H1 (cell line): Measurements from ENCODE around the gene EDEM2. TPM values are rescaled to one million over a fixed set of nuclear protein-coding genes. Genes with fewer than 3 reads are reported as not detected.
"Not testable (repeated sequence)": the region's sequence is repeated elsewhere in the genome, so short reads cannot be mapped to it uniquely, and the experiment has no call there.

Experiments used
- CTCF ChIA-PET: fragments of 300-600 bp; sonication (Branson Sonifier 250); formaldehyde crosslinking; loops from one replicate; lab custom pipeline; 2021; ENCODE audit not compliant: partially characterized antibody; lab: Charles Lee
- POLR2A ChIA-PET: fragments of 300-600 bp; sonication (Branson Sonifier 250); formaldehyde crosslinking; loops from one replicate; lab custom pipeline; 2021; ENCODE audit warnings: inconsistent platforms; ENCODE audit not compliant: partially characterized antibody; lab: Charles Lee
- DNase-seq, 2 experiments: peaks; one replicate each; pipeline versions ENCODE4 v3.0.0 to v3.0.0-alpha.2; 2010 to 2022; ENCODE audit warnings: low spot score in 2 of 2, low read depth in 1 of 2, mixed read lengths in 1 of 2
- FAIRE-seq: peaks from 2 replicates; lab custom pipeline; 2011; peaks lifted over from hg19 to GRCh38; lab: Jason Lieb, UNC
- H2AFZ ChIP-seq: 2 replicates; pipeline ENCODE4 v1.8.1; 2012; ENCODE audit warnings: low read length, inconsistent platforms
- H2AK5ac ChIP-seq: 2 replicates; pipeline ENCODE4 v1.6.1; 2013; ENCODE audit warnings: low read depth, low read length
- H2BK120ac ChIP-seq: replicated peaks from 2 replicates; pipeline ENCODE3; 2013; ENCODE audit warnings: low read depth, low read length, inconsistent platforms
- H2BK12ac ChIP-seq: 2 replicates; pipeline ENCODE4 v1.6.1; 2013; ENCODE audit warnings: low read depth, low read length
- H2BK15ac ChIP-seq: 2 replicates; pipeline ENCODE4 v1.6.1; 2013; ENCODE audit warnings: low read length
- H2BK20ac ChIP-seq: 2 replicates; pipeline ENCODE4 v1.6.1; 2013; ENCODE audit warnings: low read length
- H2BK5ac ChIP-seq: 2 replicates; pipeline ENCODE4 v1.6.1; 2013; ENCODE audit warnings: low read depth, low read length
- H3K14ac ChIP-seq: 2 replicates; pipeline ENCODE4 v1.6.1; 2013; ENCODE audit warnings: inconsistent platforms; ENCODE audit not compliant: insufficient read length
- H3K18ac ChIP-seq: 2 replicates; pipeline ENCODE4 v1.6.1; 2013; ENCODE audit warnings: low read length; ENCODE audit errors: extremely low read depth
- H3K23ac ChIP-seq: 2 replicates; pipeline ENCODE4 v1.6.1; 2013; ENCODE audit warnings: inconsistent platforms; ENCODE audit not compliant: insufficient read length
- H3K23me2 ChIP-seq: 2 replicates; pipeline ENCODE4 v1.6.1; 2013; ENCODE audit warnings: low read depth, low read length
- H3K27ac ChIP-seq: 2 replicates; pipeline ENCODE4 v1.6.1; 2011; ENCODE audit warnings: low read depth, low read length, inconsistent platforms
- H3K27me3 ChIP-seq, 4 experiments: replicated peaks in 1 of 4; 1 replicate in 1 of 4; 2 replicates in 3 of 4; pipeline versions ENCODE4 v1.6.1 to v1.8.1; 2011 to 2013; ENCODE audit warnings: low read length in 3 of 4, mild to moderate bottlenecking in 3 of 4, inconsistent platforms in 2 of 4, mixed read lengths in 2 of 4, moderate library complexity in 1 of 4; ENCODE audit not compliant: control insufficient read depth in 3 of 4, insufficient read depth in 3 of 4; ENCODE audit errors: extremely low read depth in 1 of 4
- H3K36me3 ChIP-seq, 4 experiments: 2 replicates each; pipeline versions ENCODE4 v1.6.1 to v1.8.1; 2011 to 2013; ENCODE audit warnings: mild to moderate bottlenecking in 4 of 4, low read length in 3 of 4, moderate library complexity in 2 of 4, control low read depth in 1 of 4, inconsistent platforms in 1 of 4; ENCODE audit not compliant: insufficient read depth in 4 of 4, control insufficient read depth in 2 of 4
- H3K4ac ChIP-seq: replicated peaks from 2 replicates; pipeline ENCODE3; 2013; ENCODE audit warnings: low read length, low read depth, mixed read lengths, inconsistent platforms; ENCODE audit not compliant: insufficient read length
- H3K4me1 ChIP-seq, 4 experiments: replicated peaks in 1 of 4; 1 replicate in 1 of 4; 2 replicates in 3 of 4; pipeline versions ENCODE4 v1.6.1 to v1.8.1; 2011 to 2013; ENCODE audit warnings: low read length in 3 of 4, inconsistent platforms in 2 of 4, mixed read lengths in 1 of 4; ENCODE audit not compliant: insufficient read depth in 4 of 4, control insufficient read depth in 3 of 4
- H3K4me2 ChIP-seq, 2 experiments: 2 replicates each; pipeline versions ENCODE4 v1.6.1 to v1.8.1; 2011 to 2013; ENCODE audit warnings: low read depth in 2 of 2, low read length in 2 of 2, control low read depth in 1 of 2, inconsistent platforms in 1 of 2, mild to moderate bottlenecking in 1 of 2; ENCODE audit not compliant: insufficient read depth in 1 of 2
- H3K4me3 ChIP-seq, 4 experiments: fragments of 200-600, 300-600 bp in 1 of 4; sonication (generic), shearing (Covaris generic), sonication (Bioruptor Twin) in 1 of 4; 2 replicates each; pipeline versions ENCODE4 v1.5.1 to v1.8.1; 2011 to 2016; ENCODE audit warnings: low read length in 4 of 4, low read depth in 3 of 4, control low read depth in 2 of 4, inconsistent platforms in 2 of 4, mild to moderate bottlenecking in 2 of 4, mixed read lengths in 1 of 4, moderate library complexity in 1 of 4; ENCODE audit not compliant: insufficient read depth in 2 of 4; ENCODE audit errors: extremely low read depth in 1 of 4
- H3K56ac ChIP-seq: replicated peaks from 2 replicates; pipeline ENCODE3; 2013; ENCODE audit warnings: low read depth, mild to moderate bottlenecking, mixed read lengths, low read length, inconsistent platforms; ENCODE audit not compliant: insufficient read length
- H3K79me1 ChIP-seq: 2 replicates; pipeline ENCODE4 v1.6.1; 2013; ENCODE audit warnings: low read depth, low read length, control low read depth
- H3K79me2 ChIP-seq, 2 experiments: 2 replicates each; pipeline versions ENCODE4 v1.6.1 to v1.8.1; 2012 to 2013; ENCODE audit warnings: low read length in 2 of 2, mild to moderate bottlenecking in 2 of 2, inconsistent platforms in 1 of 2; ENCODE audit not compliant: insufficient read depth in 2 of 2, control insufficient read depth in 1 of 2
- H3K9ac ChIP-seq, 4 experiments: replicated peaks in 1 of 4; 1 replicate in 1 of 4; 2 replicates in 3 of 4; pipeline versions ENCODE4 v1.6.1 to v1.8.1; 2011 to 2013; ENCODE audit warnings: low read depth in 3 of 4, low read length in 3 of 4, control low read depth in 2 of 4, mild to moderate bottlenecking in 2 of 4, moderate library complexity in 2 of 4, inconsistent platforms in 1 of 4; ENCODE audit errors: extremely low read depth in 1 of 4
- H3K9me3 ChIP-seq, 2 experiments: 2 replicates each; pipeline versions ENCODE4 v1.6.1 to v1.8.1; 2012 to 2013; ENCODE audit warnings: mild to moderate bottlenecking in 2 of 2, moderate library complexity in 2 of 2, control low read depth in 1 of 2, inconsistent platforms in 1 of 2, low read depth in 1 of 2, low read length in 1 of 2, mixed read lengths in 1 of 2; ENCODE audit not compliant: insufficient read depth in 2 of 2
- H4K20me1 ChIP-seq, 2 experiments: replicated peaks in 1 of 2; 2 replicates each; pipeline versions ENCODE3 to v1.8.1; 2011 to 2013; ENCODE audit warnings: inconsistent platforms in 2 of 2, low read length in 2 of 2, mild to moderate bottlenecking in 1 of 2; ENCODE audit not compliant: insufficient read depth in 2 of 2, control insufficient read depth in 1 of 2
- H4K5ac ChIP-seq: 2 replicates; pipeline ENCODE4 v1.6.1; 2013; ENCODE audit warnings: low read length, low read depth, mixed read lengths, inconsistent platforms; ENCODE audit not compliant: insufficient read length
- H4K8ac ChIP-seq: 2 replicates; pipeline ENCODE4 v1.8.0; 2013; ENCODE audit warnings: mild to moderate bottlenecking, moderate library complexity, low read length, inconsistent platforms; ENCODE audit not compliant: insufficient read depth; ENCODE audit errors: extremely low read depth
- H4K91ac ChIP-seq: replicated peaks from 2 replicates; pipeline ENCODE3; 2013; ENCODE audit warnings: low read length, mixed read lengths, inconsistent platforms; ENCODE audit not compliant: insufficient read length
- WGBS, 2 experiments: shearing (Covaris generic) in 1 of 2; methylation state at CpG; one replicate each; pipeline versions ENCODE4 v1.1.6 to v1.1.7; 2013 to 2015; ENCODE audit warnings: low lambda C conversion rate in 2 of 2, mixed read lengths in 2 of 2, inconsistent platforms in 1 of 2, low coverage in 1 of 2, missing lambda C conversion rate in 1 of 2; ENCODE audit not compliant: insufficient replicate concordance in 2 of 2, insufficient coverage in 1 of 2, insufficient read length in 1 of 2; ENCODE audit errors: extremely low coverage in 1 of 2, missing lambda C conversion rate in 1 of 2; 5-methylcytosine and 5-hydroxymethylcytosine counted together
- polyA plus RNA-seq, 7 experiments: library from polyadenylated mRNA; depleted of rRNA in 3 of 7; stranded (reverse) in 5 of 7; unstranded in 2 of 7; fragments of >200 nt in 5 of 7; fragments of 200-250 nt in 2 of 7; gene quantifications; 1 replicate in 5 of 7; 2 replicates in 1 of 7; 4 replicates in 1 of 7; pipeline versions ENCODE4 v1.2.1 to v1.2.3, GENCODE V29; 2011 to 2013; ENCODE audit warnings: missing spikeins in 2 of 7, mixed read lengths in 2 of 7
- total RNA-seq: library from RNA; stranded (reverse); fragmentation: NEBNext Ultra II Directional; extraction: Animal tissue kit (Norgen Biotek cat#: 25700); gene quantifications from 2 replicates; pipeline ENCODE4 v1.2.1, GENCODE V29; 2021

Gene EDEM2
- total and polyA plus RNA-seq, 2 of the 8 experiments (the other 6 are each of a cell fraction or from before 2014, with no cell fraction given), result 15.2 to 19.6 TPM

GRCh38 chr20:35168701-35169409, 21.7 kb upstream of the EDEM2 start:
- not testable (repeated sequence) for H3K9ac ChIP-seq, H4K91ac ChIP-seq, H2BK120ac ChIP-seq, H3K56ac ChIP-seq, H2AK5ac ChIP-seq, H2BK20ac ChIP-seq, H3K18ac ChIP-seq, H3K27ac ChIP-seq, FAIRE-seq, H4K20me1 ChIP-seq, H3K23me2 ChIP-seq, DNase-seq, H3K9me3 ChIP-seq, H3K14ac ChIP-seq, H3K4me2 ChIP-seq, H2BK5ac ChIP-seq, H4K8ac ChIP-seq, H2AFZ ChIP-seq, H3K79me2 ChIP-seq, H3K4ac ChIP-seq, H3K27me3 ChIP-seq, H3K23ac ChIP-seq, H2BK12ac ChIP-seq, H4K5ac ChIP-seq, H3K36me3 ChIP-seq, H3K79me1 ChIP-seq, H3K4me3 ChIP-seq, H2BK15ac ChIP-seq
- ChIA-PET POLR2A (interaction anchor here (0.6 kb wide), 1 partner anchor 52 kb away, joined by 3 read pairs; no protein-coding TSS in a partner anchor), CTCF (interaction anchor here (3.5 kb wide), 1 partner anchor 40 kb away, joined by 14 read pairs; no protein-coding TSS in a partner anchor)
- WGBS, 2 experiments, result 87% methylated on average over 4 of the region's 4 CpGs; no CpG with 5 or more reads in 1 of the 2 experiments
- peaks cover 3 to 13% (median 9%) of the 10 kb centered on the region in 4 experiments for H3K4me1 ChIP-seq
